ENCODE measurements around the gene ADGRL4. TPM values are rescaled to one million over a fixed set of nuclear protein-coding genes. Genes with fewer than 3 reads are reported as not detected.

The ADGRL4 gene
- total and polyA plus RNA-seq, 4 donors, result 0.25 to 60.4 (median 16.7) TPM

DNA sequence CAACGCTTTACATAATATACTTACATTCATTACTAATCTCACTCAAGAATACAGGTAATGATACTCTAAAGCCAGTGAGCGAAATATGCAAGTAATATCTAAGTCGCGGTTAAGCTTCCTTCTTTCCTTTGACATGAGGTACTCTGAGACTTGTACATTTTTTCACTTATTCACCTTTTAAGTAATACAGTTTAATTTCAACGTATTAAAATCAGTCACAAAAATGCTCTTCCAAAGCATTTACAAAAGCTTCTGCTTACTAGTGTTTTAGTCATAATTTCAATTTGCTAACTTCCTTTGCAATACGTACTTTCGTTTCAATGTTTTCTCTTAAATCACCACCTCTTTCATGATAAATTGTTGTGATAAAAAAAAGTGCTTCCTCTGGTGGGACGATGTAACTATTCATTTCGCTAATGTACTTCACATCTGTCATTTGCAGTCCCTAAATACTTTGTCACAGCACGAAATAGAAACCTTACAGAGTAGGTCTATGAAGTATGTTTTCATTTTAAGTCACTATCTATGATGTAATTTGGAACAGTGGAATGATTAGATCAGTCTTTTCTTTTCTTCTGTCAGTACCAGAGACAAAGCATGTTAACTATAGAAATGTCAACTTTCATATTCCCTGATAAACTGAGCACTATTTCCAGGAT lies 34.0 kb upstream of the ADGRL4 start:
- WGBS, 2 donors, result 34 to 36% methylated on average over 10 of the region's 10 CpGs

DNA sequence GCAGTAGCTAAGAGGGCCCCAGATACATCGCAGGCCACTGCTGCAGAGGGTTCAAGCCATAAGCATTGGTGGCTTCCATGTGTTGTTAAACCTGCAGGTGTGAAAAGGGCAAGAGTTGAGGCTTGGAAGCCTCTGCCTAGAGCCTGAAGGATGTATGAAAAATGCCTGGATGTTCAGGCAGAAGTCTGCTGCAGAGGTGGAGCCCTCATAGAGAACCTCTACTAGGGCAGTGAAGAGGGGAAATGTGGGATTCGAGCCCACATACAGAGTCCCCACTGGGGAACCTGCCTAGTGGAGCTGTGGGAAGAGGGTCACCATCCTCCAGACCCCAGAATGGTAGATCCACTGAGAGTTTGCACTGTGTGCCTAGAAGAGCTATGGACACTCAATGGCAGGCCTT lies 30.6 kb upstream of the ADGRL4 start:
- ATAC-seq (ENCODE audit: low FRiP score) (no peak), DNase-seq (no peak)
- intact Hi-C loops (cut with DNase I), result no loop called here
- Histone ChIP-seq H3K27me3 (ENCODE audit: control insufficient read depth in 1 of 2, insufficient read depth in 2 of 2, low read length in 1 of 2) (peaks cover 0 to 4% of the 10 kb centered on the region in 2 donors), H3K9me3 (ENCODE audit: control insufficient read depth, low read length) (peaks cover 3% of the 10 kb centered on the region), H3K4me1 (ENCODE audit: control insufficient read depth in 1 of 2, insufficient read depth in 2 of 2, low read length in 2 of 2) (no peaks in the 10 kb centered on the region), H3K27ac (ENCODE audit: low read depth in 1 of 2, low read length in 2 of 2) (no peak overlapping the region), H3K4me3 (ENCODE audit: low read length in 2 of 2) (no peak overlapping the region), H3K36me3 (ENCODE audit: control insufficient read depth in 1 of 2, insufficient read depth in 2 of 2, low read length in 1 of 2) (no peaks in the 10 kb centered on the region)
- 77 to 86% methylated on average over 2 of the region's 2 CpGs for WGBS, 2 donors

More for the DNA sequence above, 34.0 kb upstream of the ADGRL4 start:
- Histone ChIP-seq H3K27me3 (ENCODE audit: control insufficient read depth in 1 of 2, insufficient read depth in 2 of 2, low read length in 1 of 2) (peaks cover 0 to 4% of the 10 kb centered on the region in 2 donors), H3K9me3 (ENCODE audit: control insufficient read depth, low read length) (peaks cover 3% of the 10 kb centered on the region), H3K4me3 (ENCODE audit: low read length in 2 of 2) (no peak overlapping the region), H3K36me3 (ENCODE audit: control insufficient read depth in 1 of 2, insufficient read depth in 2 of 2, low read length in 1 of 2) (no peaks in the 10 kb centered on the region), H3K4me1 (ENCODE audit: control insufficient read depth in 1 of 2, insufficient read depth in 2 of 2, low read length in 2 of 2) (no peaks in the 10 kb centered on the region), H3K27ac (ENCODE audit: low read depth in 1 of 2, low read length in 2 of 2) (no peak overlapping the region)
- DNase-seq (no peak), ATAC-seq (ENCODE audit: low FRiP score) (no peak)
- intact Hi-C loops (cut with DNase I), result no loop called here

DNA sequence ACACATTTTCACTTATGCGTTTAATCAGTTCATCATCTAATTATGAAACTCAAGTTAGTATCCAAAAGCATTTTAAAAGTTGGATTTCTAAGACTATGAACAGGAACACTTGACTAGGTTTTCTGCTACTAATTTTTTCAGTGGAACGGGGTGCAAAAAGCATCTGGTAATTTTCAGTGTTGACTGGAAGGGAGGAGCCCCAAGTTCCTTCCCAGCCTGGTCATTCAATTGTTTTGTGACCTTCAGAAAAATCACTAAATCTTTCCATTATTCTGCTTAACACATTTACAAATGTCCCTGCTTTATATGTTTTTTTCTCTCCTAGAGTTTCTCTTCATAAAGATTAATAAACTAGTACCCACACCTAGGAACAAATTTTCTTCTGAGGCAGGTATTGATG lies 6.0 kb upstream of the ADGRL4 start:
- Histone ChIP-seq H3K9me3 (ENCODE audit: control insufficient read depth, low read length) (no peaks in the 10 kb centered on the region), H3K27me3 (ENCODE audit: control insufficient read depth in 1 of 2, insufficient read depth in 2 of 2, low read length in 1 of 2) (no peaks in the 10 kb centered on the region), H3K4me3 (ENCODE audit: low read length in 2 of 2) (no peak overlapping the region), H3K4me1 (ENCODE audit: control insufficient read depth in 1 of 2, insufficient read depth in 2 of 2, low read length in 2 of 2) (no peaks in the 10 kb centered on the region), H3K27ac (ENCODE audit: low read depth in 1 of 2, low read length in 2 of 2) (no peak overlapping the region), H3K36me3 (ENCODE audit: control insufficient read depth in 1 of 2, insufficient read depth in 2 of 2, low read length in 1 of 2) (no peaks in the 10 kb centered on the region)
- WGBS, 2 donors, result 79 to 80% methylated on average over 2 of the region's 2 CpGs
- ATAC-seq (ENCODE audit: low FRiP score) (no peak), DNase-seq (no peak)
- intact Hi-C loops (cut with DNase I), result no loop called here

DNA sequence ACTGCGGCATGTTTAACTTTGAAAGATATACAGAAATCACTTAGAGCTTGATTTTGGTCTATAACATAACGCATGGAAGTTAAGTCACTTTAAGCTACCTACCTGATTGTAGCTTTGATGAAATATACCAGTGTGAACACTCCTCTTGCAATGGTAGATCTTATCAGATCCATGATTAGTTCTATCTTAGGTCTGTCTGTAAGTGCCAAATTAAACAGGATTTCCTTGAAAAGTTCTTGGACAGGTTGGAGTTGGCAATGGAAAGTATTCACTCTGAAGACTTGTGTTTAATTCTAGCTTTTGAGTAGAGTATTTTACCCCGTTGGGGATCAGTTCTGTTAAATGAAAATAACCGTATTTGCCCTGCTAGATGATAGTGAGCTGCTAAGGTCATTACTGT lies 4.1 kb upstream of the ADGRL4 start:
- no peak for DNase-seq
- intact Hi-C loops (cut with DNase I), result no loop called here
- no peaks in the 10 kb centered on the region for H3K9me3 ChIP-seq (ENCODE audit: control insufficient read depth, low read length)
- no peaks in the 10 kb centered on the region for H3K4me1 ChIP-seq (ENCODE audit: control insufficient read depth in 1 of 2, insufficient read depth in 2 of 2, low read length in 2 of 2)
- 66 to 79% methylated on average over 4 of the region's 4 CpGs for WGBS, 2 donors
- no peaks in the 10 kb centered on the region for H3K36me3 ChIP-seq (ENCODE audit: control insufficient read depth in 1 of 2, insufficient read depth in 2 of 2, low read length in 1 of 2)
- ATAC-seq (ENCODE audit: low FRiP score), result no peak
- no peak overlapping the region for H3K27ac ChIP-seq (ENCODE audit: low read depth in 1 of 2, low read length in 2 of 2)
- H3K4me3 ChIP-seq (ENCODE audit: low read length in 2 of 2), result no peak overlapping the region
- no peaks in the 10 kb centered on the region for H3K27me3 ChIP-seq (ENCODE audit: control insufficient read depth in 1 of 2, insufficient read depth in 2 of 2, low read length in 1 of 2)

DNA sequence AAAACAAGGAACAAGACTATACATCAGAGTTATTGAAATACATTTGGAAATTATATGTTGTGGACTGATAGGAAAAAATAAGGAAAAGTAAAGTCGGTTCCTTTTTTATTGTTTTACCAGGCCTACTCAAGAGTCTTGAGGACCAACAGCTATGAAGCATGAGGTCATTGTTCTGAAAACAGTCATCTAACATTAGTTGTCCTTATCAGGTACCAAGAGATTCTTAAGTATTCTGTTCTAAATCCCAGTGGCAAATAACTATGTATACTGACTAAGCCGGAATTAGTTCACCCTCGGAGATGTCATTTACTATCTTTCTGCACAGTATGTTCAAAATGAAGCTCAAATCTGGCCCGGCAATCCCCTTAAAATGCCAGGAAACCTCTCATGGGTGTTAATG lies 585 bp downstream of the ADGRL4 start:
- H3K4me3 ChIP-seq (ENCODE audit: low read length in 2 of 2), result no peak overlapping the region
- ATAC-seq (ENCODE audit: low FRiP score) (no peak), DNase-seq (no peak)
- H3K27me3 ChIP-seq (ENCODE audit: control insufficient read depth in 1 of 2, insufficient read depth in 2 of 2, low read length in 1 of 2), result no peaks in the 10 kb centered on the region
- no peaks in the 10 kb centered on the region for H3K36me3 ChIP-seq (ENCODE audit: control insufficient read depth in 1 of 2, insufficient read depth in 2 of 2, low read length in 1 of 2)
- H3K27ac ChIP-seq (ENCODE audit: low read depth in 1 of 2, low read length in 2 of 2), result no peak overlapping the region
- H3K4me1 ChIP-seq (ENCODE audit: control insufficient read depth in 1 of 2, insufficient read depth in 2 of 2, low read length in 2 of 2), result no peaks in the 10 kb centered on the region
- 85 to 88% methylated on average over 4 of the region's 4 CpGs for WGBS, 2 donors
- intact Hi-C loops (cut with DNase I), result no loop called here
- no peaks in the 10 kb centered on the region for H3K9me3 ChIP-seq (ENCODE audit: control insufficient read depth, low read length)

DNA sequence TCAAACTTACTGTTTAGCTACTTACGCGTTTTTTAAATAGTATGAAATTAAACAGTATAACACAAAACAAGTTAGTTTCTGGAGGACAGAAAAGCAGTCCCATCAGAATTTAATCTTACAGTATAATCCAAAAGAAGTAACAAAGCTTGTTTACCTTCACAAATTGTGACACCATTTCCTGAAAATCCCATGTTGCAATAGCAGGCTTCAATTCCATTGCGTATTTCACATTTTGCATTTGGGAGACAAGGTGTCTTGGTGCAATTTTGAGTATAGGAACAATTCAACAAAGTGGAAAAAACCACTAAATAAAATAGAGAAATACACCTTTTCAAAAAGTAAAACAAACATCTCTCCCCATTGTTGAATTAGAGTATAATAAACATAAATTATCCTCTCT lies 1.6 kb downstream of the ADGRL4 start:
- intact Hi-C loops (cut with DNase I), result no loop called here
- H3K27ac ChIP-seq (ENCODE audit: low read depth in 1 of 2, low read length in 2 of 2), result no peak overlapping the region

DNA sequence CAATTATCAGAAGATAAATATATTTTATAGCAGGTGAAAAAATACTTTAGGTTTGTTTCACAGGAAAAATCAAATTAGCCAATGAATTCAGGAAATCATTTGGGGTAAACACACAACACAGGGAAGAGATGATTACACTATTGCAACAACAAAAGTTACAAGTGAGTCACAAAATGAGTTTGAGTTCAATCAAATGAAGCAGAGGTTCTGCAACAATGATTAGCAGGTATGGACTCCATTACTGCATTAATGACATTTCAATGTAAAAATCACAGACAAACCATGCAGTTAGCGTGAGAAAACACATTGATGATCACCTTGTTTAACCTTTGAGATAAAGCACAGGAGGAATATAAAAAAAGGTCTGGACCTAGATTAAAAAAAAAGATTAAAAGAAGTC lies 9.7 kb downstream of the ADGRL4 start:
- no peak overlapping the region for H3K27ac ChIP-seq (ENCODE audit: low read depth in 1 of 2, low read length in 2 of 2)
- intact Hi-C loops (cut with DNase I), result no loop called here
- H3K4me1 ChIP-seq (ENCODE audit: control insufficient read depth in 1 of 2, insufficient read depth in 2 of 2, low read length in 2 of 2), result no peaks in the 10 kb centered on the region
- WGBS, 2 donors, result 79 to 83% methylated on average over 1 of the region's 1 CpG
- ATAC-seq (ENCODE audit: low FRiP score) (no peak), DNase-seq (no peak)
- H3K27me3 ChIP-seq (ENCODE audit: control insufficient read depth in 1 of 2, insufficient read depth in 2 of 2, low read length in 1 of 2), result no peaks in the 10 kb centered on the region
- H3K4me3 ChIP-seq (ENCODE audit: low read length in 2 of 2), result no peak overlapping the region
- H3K9me3 ChIP-seq (ENCODE audit: control insufficient read depth, low read length), result no peaks in the 10 kb centered on the region
- no peaks in the 10 kb centered on the region for H3K36me3 ChIP-seq (ENCODE audit: control insufficient read depth in 1 of 2, insufficient read depth in 2 of 2, low read length in 1 of 2)

More for the DNA sequence above, 1.6 kb downstream of the ADGRL4 start:
- Histone ChIP-seq H3K27me3 (ENCODE audit: control insufficient read depth in 1 of 2, insufficient read depth in 2 of 2, low read length in 1 of 2) (no peaks in the 10 kb centered on the region), H3K4me3 (ENCODE audit: low read length in 2 of 2) (no peak overlapping the region), H3K9me3 (ENCODE audit: control insufficient read depth, low read length) (no peaks in the 10 kb centered on the region), H3K4me1 (ENCODE audit: control insufficient read depth in 1 of 2, insufficient read depth in 2 of 2, low read length in 2 of 2) (no peaks in the 10 kb centered on the region), H3K36me3 (ENCODE audit: control insufficient read depth in 1 of 2, insufficient read depth in 2 of 2, low read length in 1 of 2) (no peaks in the 10 kb centered on the region)
- ATAC-seq (ENCODE audit: low FRiP score) (no peak), DNase-seq (no peak)
- 96 to 98% methylated on average over 3 of the region's 3 CpGs for WGBS, 2 donors

DNA sequence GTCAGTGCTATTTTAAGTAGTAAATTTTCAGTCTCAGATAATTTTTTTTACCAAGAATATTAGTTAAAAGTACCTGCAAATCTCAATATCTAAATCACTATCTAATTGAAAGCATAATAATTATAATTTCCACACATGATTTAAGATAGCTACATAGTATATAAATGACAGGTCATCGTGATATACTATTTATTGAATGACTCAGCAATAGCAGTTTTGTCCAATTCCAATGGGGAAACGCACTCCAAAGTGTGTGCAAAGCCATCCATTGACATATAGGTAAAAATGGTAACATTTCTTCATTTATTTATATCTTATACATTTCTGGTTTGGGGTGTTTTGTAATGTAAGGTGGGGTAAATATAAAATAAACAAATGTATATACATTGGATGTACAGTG lies 19.5 kb downstream of the ADGRL4 start:
- Histone ChIP-seq H3K4me3 (ENCODE audit: low read length in 2 of 2) (no peak overlapping the region), H3K9me3 (ENCODE audit: control insufficient read depth, low read length) (no peaks in the 10 kb centered on the region), H3K27ac (ENCODE audit: low read depth in 1 of 2, low read length in 2 of 2) (no peak overlapping the region), H3K36me3 (ENCODE audit: control insufficient read depth in 1 of 2, insufficient read depth in 2 of 2, low read length in 1 of 2) (no peaks in the 10 kb centered on the region), H3K4me1 (ENCODE audit: control insufficient read depth in 1 of 2, insufficient read depth in 2 of 2, low read length in 2 of 2) (no peaks in the 10 kb centered on the region), H3K27me3 (ENCODE audit: control insufficient read depth in 1 of 2, insufficient read depth in 2 of 2, low read length in 1 of 2) (no peaks in the 10 kb centered on the region)
- intact Hi-C loops (cut with DNase I), result no loop called here
- 61 to 76% methylated on average over 2 of the region's 2 CpGs for WGBS, 2 donors
- no peak for DNase-seq
- no peak for ATAC-seq (ENCODE audit: low FRiP score)

DNA sequence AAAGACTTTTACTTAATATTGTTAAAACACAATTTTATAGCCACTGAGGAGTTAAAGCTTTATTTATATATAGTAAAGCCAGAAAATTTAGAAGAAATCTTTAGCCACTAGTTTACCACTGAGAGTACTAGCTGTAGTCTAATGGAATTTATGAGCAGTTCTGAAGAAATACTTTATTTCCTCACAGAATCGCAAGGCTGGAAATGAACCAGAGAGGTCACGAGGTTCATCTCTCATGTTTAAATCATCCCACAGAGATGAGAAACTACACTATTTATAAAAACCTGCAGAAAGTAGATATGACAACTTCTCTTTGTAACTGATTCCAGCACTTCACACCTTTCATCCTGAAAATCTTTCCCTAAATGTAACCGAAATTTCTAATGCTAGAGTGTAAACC lies 26.0 kb downstream of the ADGRL4 start:
- Histone ChIP-seq H3K9me3 (ENCODE audit: control insufficient read depth, low read length) (no peaks in the 10 kb centered on the region), H3K36me3 (ENCODE audit: control insufficient read depth in 1 of 2, insufficient read depth in 2 of 2, low read length in 1 of 2) (no peaks in the 10 kb centered on the region), H3K4me1 (ENCODE audit: control insufficient read depth in 1 of 2, insufficient read depth in 2 of 2, low read length in 2 of 2) (no peaks in the 10 kb centered on the region), H3K4me3 (ENCODE audit: low read length in 2 of 2) (no peak overlapping the region), H3K27me3 (ENCODE audit: control insufficient read depth in 1 of 2, insufficient read depth in 2 of 2, low read length in 1 of 2) (no peaks in the 10 kb centered on the region), H3K27ac (ENCODE audit: low read depth in 1 of 2, low read length in 2 of 2) (no peak overlapping the region)
- 51 to 69% methylated on average over 3 of the region's 3 CpGs for WGBS, 2 donors
- intact Hi-C loops (cut with DNase I), result no loop called here
- no peak for DNase-seq
- ATAC-seq (ENCODE audit: low FRiP score), result no peak

Data from aorta (tissue), 5 donors.